Esophagus muscularis mucosa (tissue), 4 donors: ENCODE measurements around the gene AAMDC. TPM values are rescaled to one million over a fixed set of nuclear protein-coding genes. Genes with fewer than 3 reads are reported as not detected.
"Not testable (repeated sequence)": the region's sequence is repeated elsewhere in the genome, so short reads cannot be mapped to it uniquely, and the experiment has no call there.

ENCODE experiments used
- DNase-seq: peaks from one replicate; pipeline ENCODE4 v3.0.0-alpha.2; 2017; ENCODE audit errors: extremely low spot score
- H3K27ac ChIP-seq, 4 donors: fragments of 200-600 bp; sonication (generic); replicated peaks in 1 of 4; 1 replicate in 3 of 4; 2 replicates in 1 of 4; pipeline ENCODE4 v1.5.1; 2016 to 2019; ENCODE audit warnings: mild to moderate bottlenecking in 1 of 4
- H3K27me3 ChIP-seq, 4 donors: fragments of 200-600 bp; sonication (generic); one replicate each; pipeline versions ENCODE4 v1.5.1 to v1.6.0; 2016 to 2019
- H3K36me3 ChIP-seq, 4 donors: fragments of 200-600 bp; sonication (generic); one replicate each; pipeline ENCODE4 v1.5.1; 2016 to 2019
- H3K4me1 ChIP-seq, 4 donors: fragments of 200-600 bp; sonication (generic); one replicate each; pipeline ENCODE4 v1.5.1; 2016 to 2019
- H3K4me3 ChIP-seq, 4 donors: fragments of 200-600 bp; sonication (generic); 1 replicate in 2 of 4; 2 replicates in 2 of 4; pipeline ENCODE4 v1.5.1; 2016 to 2019; ENCODE audit warnings: mild to moderate bottlenecking in 4 of 4, moderate library complexity in 1 of 4
- H3K9me3 ChIP-seq, 4 donors: fragments of 200-600 bp; sonication (generic); 1 replicate in 3 of 4; 2 replicates in 1 of 4; pipeline ENCODE4 v1.5.1; 2016 to 2019
- POLR2AphosphoS5 ChIP-seq, 2 donors: sonication (generic); formaldehyde crosslinking; IDR thresholded peaks; one replicate each; pipeline ENCODE4 v1.6.1; 2017; ENCODE audit warnings: antibody characterized with exemption in 2 of 2
- WGBS: methylation state at CpG from one replicate; pipeline ENCODE4 v1.1.5; 2018; 5-methylcytosine and 5-hydroxymethylcytosine counted together
- intact Hi-C: fragments of 100-400 bp; cut with DNase I; formaldehyde crosslinking; loops from one replicate; pipeline ENCODE4 v1.15.1; 2023
- small RNA-seq, 3 donors: library from RNA; depleted of rRNA; stranded (forward); fragments of <200 nt; gene quantifications; one replicate each; pipeline ENCODE3, GENCODE V24; 2016
- total RNA-seq, 4 donors: library from RNA; depleted of rRNA; stranded (reverse); fragments of >200 nt; gene quantifications; one replicate each; pipeline versions ENCODE4 v1.1.0 to v1.2.1, GENCODE V29; 2016

Gene AAMDC
- total RNA-seq, 4 donors from 2014 or later = 39.0 to 73.7 (median 68.0) TPM

DNA sequence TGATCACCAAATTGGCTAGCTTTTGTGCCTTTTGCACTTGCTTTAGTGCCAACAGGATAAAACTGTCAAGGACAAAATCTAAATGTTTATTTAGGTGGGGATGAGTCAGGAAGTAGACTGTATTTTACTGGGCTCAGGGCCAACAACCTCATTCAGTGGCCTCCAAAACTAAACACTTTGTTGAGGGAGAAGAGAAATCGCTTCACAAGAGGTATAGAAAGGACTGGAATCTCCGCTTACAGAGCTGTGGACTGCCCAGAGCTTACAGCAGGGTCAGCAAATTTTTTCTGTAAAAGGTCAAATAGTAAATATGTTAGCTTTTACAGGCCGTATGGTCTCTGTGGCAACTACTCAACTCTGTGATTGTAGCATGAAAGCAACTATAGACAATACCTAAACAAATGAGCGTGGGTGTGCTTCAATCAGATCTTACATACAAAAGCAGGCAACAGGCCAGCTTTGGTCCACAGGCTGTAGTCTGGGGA is 93.4 kb downstream of the AAMDC start:
- H3K27me3 ChIP-seq, H3K4me3 ChIP-seq, DNase-seq, intact Hi-C loops, H3K9me3 ChIP-seq: not testable (repeated sequence)
- 18% methylated on average over 4 of the region's 4 CpGs for WGBS
- Histone ChIP-seq H3K27ac (peak overlapping the region in 3 of 4 donors; percentile 4 to 53 (median 9)), H3K4me1 (peaks cover 6 to 33% (median 28%) of the 10 kb centered on the region in 4 donors), H3K36me3 (peaks cover 0 to 26% (median 16%) of the 10 kb centered on the region in 4 donors)
- TF ChIP-seq POLR2AphosphoS5 (IDR thresholded peaks at IDR 0.05) = peak in 1 of 2 donors; percentile 43

DNA sequence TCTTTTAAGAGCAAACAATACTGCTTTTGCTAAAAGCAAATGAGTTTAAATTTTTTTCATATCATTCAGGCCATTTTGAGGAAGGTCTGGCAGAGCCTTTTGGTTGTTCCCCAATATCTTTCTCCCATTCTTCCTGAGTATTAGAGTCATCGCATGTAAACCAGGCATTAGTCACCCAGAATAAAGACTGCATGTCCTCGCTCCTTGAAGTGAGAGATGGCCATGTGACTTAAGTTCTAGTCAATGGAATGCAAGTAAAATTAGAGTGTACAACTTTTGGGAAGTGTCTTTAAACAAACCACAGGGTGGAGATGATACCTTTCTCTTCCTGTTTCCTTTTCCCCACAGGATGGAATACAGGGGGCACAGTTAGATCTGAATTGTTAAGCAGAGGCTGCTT is 96.8 kb downstream of the AAMDC start:
- DNase-seq, H3K4me3 ChIP-seq, H3K9me3 ChIP-seq, H3K27me3 ChIP-seq, H3K27ac ChIP-seq, intact Hi-C loops: not testable (repeated sequence)
- peaks cover 6 to 31% (median 24%) of the 10 kb centered on the region in 4 donors for H3K4me1 ChIP-seq
- WGBS = 100% methylated on average over 1 of the region's 2 CpGs
- H3K36me3 ChIP-seq = peaks cover 3 to 34% (median 22%) of the 10 kb centered on the region in 4 donors

Small RNAs within 50 kb of the gene (small RNA-seq; reads per million reads assigned to genes)
- gene AP002812.4 = 0 reads per million in 3 donors

Other genes starting within 250 kb of the AAMDC start
- gene AQP11, start 231.2 kb upstream of the AAMDC start, total RNA-seq = under 1 TPM; under 0.01 to 0.69 (median 0.18) TPM
- gene CLNS1A, start 183.3 kb upstream of the AAMDC start, total RNA-seq = 10 to 100 TPM; 50.5 to 78.0 (median 72.7) TPM
- gene RSF1, start 422 bp upstream of the AAMDC start, total RNA-seq = 10 to 100 TPM; 70.3 to 96.3 (median 73.1) TPM
- gene INTS4, start 173.5 kb downstream of the AAMDC start, total RNA-seq = 10 to 100 TPM; 13.3 to 34.1 (median 15.2) TPM
- 1 to 10 TPM in 3 of 4 donors, under 1 TPM in 1; 0.83 to 2.6 (median 1.3) TPM for gene KCTD14, start 202.1 kb downstream of the AAMDC start, total RNA-seq
- not detected for gene THRSP, start 242.7 kb downstream of the AAMDC start, total RNA-seq